GM20431 (cell line): ENCODE measurements around the gene TACC2.

Experiments used
- in situ Hi-C: fragments of 300-500 bp; cut with MseI, MboI; formaldehyde crosslinking; loops from one replicate; pipeline ENCODE4 v1.15.0; 2020; ENCODE audit warnings: low sequenced_read_pairs; ENCODE audit not compliant: unreplicated experiment

TACC2 gene

DNA sequence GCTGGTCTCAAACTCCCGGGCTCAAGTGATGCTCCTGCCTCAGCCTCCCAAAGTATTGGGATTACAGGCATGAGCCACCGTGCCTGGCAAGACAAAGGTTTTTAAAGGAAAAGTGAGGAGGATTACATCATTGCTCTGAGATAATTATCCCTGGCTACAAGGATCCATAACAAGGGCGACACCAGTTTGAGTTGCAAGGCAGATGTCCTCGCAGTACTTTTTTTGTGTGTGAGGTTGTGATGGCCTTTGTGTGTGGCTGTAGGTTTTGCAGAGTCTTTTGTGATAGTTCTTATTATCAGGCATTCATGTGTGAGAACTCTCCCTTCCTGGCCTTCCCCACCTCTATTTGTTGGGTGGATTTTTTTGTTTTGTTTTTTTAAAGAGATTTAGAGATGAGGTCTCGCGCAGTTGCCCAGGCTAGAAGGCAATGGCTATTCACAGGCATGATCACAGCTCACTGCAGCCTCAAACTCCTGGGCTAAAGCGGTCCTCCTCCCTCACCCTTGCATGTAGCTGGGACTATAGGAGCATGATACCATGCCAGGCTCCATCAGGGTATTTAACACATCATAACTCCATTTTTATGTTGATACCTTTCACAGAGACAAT, 292.2 kb downstream of the TACC2 start:
- in situ Hi-C loops: no loop called here

DNA sequence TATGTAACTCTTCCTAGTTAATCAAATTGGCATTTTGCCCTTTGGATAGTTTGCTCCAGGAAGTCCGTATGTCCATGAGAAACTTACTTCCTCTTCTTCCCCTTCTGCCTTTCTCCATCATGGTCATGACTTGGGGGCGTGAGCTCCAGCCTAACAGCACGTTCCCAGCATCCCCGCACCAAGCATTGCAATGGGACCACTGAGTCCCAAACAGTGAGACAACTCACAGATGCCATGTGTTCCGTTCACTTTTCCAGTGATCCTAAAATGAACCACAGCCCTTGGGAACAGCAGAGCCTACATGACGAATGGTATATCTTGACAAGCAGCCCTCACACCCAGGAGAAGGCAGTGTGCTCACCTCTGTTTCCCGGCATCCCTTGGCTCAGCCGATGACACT, 292.8 kb downstream of the TACC2 start:
- in situ Hi-C loops: no loop called here

DNA sequence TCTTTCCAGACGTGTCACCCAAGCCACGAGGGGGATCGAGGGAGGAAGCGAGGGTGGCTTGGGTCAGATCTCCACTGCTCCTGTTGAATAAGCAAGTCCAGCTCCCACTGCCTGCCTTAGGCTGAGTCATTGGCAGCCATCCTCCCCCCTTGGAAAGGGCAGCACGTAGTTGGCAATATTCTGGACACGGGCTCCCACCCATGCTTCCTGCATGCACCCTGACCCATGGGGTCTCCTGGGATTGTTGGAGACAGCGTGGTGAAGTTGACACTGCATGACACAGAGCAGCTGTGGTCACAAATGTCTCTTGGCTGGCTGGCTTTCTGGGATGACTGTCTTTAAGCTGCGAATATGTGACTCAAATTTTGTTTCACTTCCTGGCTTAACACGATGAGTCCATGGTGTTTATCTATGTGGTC, 293.3 kb downstream of the TACC2 start:
- in situ Hi-C loops: no loop called here

DNA sequence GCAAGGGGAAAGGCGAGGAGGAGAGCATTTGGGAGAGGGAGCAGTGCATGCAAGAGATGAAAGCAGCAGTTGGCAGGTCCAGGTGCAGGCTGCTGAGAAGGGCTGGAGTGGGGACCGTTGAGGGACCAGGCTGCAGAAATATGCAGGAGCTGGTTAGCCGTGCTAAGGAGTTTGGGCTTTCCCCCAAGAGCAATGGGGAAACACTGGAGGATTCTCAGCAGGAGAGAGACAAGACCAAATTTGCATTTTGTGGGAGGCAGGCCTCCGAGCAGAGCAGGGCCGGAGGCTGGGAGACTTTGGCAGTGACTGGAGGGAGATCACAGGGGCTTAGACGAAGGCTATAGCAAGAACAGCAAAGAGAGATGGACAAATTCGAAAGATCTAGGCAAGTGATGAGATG, 293.9 kb downstream of the TACC2 start:
- in situ Hi-C loops: no loop called here

DNA sequence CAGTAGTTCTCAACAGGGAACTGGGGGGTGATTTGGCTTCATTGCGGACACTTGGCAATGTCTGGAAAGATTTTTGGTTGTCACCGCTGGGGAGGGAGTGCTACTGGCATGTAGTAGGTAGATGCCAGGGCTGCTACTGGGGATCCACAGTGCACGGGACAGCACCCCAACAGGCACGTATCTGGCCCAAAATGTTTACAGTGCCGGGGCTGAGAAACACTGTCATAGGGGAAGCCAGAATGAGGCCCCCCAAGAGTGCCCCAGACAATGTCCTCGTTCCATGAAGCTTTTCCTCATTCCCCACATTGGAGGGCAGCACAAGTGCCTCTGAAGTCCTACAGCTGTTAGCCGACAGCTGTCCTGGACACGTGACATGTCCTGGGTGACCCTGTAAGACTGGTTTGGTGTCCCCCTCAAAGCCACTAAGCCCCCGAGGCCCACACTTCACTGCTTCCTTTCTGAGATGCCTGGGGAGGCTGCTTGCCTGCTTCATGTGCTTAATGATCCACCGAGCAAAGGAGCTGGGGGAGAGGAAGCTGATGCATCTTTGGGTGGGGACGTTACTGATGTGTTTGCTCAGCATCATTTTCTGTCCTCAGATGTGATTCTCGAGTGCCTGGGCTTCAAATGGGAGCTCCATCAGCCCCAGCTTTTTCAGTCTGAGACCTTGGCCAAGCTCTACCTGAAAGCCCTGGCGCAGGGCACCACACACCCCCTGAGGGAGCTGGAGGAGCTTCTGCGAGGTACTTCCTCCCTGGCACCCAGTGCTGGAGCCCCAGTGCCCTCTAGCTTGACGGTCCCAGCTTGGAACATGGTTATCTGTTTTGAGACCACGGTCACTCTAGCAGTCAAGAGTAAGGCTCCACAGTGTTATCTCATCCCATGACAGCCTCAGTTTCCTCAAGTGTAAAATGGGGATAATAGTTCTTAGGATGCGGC, 296.8 kb downstream of the TACC2 start:
- in situ Hi-C loops: no loop called here

DNA sequence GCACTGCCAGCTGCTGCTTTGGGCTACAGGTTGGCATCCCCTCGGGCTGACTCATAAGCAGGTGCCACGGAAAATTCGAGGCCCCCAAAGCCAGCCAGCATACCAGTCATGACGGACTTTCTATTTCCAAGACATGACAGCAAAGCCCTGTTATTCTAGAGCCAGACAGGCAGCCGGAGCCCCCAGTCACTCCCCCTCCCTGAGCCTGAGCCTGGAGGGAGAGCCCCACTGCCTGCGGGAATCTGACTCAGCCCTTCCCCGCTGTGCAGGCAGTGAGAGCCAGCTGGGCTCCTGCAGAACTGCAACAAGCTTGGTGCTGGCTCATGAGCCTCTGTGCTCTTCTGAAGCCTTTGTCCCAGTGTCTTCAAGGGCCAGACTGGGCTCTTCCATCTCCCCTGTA, 297.9 kb downstream of the TACC2 start:
- in situ Hi-C loops: no loop called here

DNA sequence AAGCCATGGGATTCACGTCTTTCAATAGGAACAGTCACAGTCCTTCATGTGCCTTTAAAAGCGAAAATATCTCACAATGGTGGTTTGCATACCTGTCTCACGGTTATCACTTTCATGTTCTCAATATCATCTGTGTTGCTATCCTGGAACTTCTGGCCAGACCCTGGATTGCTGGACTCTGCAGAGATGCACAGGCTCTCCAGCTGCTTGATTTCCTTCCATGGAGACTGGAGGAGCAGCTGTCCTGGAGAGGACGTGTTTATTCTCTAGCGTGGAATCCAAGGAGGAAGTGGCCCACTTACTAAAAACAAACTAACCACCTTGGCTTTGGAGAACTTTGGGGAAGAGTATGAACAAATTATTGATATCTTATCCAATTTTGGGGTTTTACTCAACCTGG, 298.6 kb downstream of the TACC2 start:
- in situ Hi-C loops: no loop called here

DNA sequence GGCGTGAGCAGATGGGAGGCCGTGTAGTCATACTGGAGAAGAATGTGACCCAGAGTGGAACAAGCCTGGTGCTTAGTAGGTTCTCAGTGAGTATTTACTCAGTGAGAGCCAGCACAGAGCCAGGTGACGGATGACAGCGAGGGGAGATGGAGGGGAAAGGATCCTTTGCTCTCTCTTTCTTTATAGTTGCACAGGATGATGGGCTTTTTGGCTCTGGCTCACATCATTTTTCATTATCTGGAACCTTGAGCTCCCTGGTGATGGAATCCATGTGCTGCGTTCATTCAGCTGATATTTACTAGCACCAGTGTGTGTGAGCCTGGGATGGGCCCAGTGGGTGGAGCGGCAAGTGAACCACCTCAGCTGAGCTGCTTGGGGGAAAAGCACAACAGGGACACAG, 299.3 kb downstream of the TACC2 start:
- in situ Hi-C loops: no loop called here

DNA sequence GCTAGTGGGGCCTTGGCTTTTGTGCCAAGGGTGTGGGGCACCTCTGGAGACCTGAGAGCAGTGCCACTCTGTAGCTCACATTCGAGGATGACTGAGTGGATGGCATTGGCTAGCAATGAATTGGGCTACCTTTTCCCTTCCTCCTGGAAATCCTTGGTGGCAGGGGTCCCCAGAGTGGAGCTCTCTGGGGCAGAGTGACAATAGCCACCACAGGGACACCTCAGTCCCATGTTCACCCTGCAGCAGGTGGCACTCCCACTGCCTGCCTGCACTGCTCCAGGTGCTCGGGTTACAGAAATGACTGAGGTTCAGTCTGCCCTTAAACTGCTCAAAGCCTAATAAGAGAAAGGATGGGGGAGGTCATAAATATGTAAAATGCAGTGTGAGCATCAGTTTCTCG, 300.0 kb downstream of the TACC2 start:
- in situ Hi-C loops: no loop called here

DNA sequence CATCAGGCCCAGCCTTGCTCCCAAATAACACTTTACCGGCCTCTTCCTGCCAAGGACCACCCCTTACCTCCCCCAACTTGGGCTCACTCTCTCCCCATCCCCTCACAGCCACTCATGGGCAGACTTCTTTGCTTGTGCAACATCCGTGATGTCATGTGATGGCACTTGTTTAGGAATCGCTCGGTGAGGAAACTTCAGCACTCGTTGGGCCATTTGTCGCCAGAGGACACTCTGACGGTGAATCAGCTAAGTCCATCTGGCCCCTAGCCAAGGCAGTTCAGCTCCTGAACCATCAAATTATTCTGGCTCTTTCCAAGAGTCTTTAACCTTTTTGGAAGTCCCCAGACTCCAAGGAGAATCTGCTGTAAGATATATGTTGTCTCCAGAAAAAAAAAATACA, 301.4 kb downstream of the TACC2 start:
- in situ Hi-C loops: no loop called here

DNA sequence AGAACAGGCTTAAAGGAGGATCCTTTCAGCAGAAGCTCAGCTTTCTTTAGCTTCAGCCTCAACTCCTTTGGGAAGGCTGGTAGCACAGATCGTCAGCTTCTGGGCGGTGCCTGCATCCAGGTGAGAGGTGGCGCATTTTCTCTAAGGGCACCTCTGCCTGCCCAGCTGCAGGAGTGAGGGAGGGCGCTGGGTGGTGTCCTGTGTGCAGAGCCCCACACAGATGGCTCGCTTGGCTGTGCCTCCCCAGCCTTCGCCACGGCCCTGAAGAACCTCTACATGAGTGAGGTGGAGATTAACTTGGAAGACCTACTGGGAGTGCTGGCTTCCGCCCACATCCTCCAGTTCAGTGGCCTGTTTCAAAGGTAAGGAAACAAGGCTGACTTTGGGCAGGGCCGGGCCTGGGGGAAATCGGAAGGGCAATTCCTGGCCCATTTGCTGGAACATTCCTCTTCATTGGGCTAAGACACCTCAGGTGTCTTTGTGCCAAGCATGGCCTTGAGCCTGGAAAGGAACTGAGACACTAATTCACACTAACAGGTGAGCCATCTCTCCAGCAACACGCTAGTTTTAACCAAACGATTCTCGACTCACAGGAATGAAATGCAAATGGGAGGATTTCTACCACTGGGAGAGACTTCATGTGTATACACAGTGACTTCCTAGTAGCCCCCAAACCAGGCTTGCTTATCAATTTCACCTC, 302.0 kb downstream of the TACC2 start:
- in situ Hi-C loops: no loop called here

DNA sequence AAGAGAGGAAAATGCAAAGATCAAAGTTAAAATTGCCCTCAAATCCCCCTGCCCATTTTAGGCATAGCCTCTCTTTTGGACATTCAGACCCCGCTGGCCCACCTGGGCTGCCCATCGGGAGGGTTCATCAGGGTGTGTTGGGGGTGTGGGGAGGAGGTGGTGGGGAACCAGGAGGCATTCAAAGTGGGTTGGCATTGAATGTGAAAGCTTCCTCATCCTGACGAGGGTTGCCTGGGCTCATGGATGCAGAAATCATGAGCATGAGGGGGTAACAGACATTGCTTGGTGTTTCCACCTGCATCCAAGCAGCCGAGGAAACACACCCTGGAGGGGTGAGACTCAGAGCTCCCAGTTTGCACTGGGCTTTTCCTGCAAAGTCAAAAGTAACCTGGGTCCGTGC, 302.8 kb downstream of the TACC2 start:
- in situ Hi-C loops: no loop called here

DNA sequence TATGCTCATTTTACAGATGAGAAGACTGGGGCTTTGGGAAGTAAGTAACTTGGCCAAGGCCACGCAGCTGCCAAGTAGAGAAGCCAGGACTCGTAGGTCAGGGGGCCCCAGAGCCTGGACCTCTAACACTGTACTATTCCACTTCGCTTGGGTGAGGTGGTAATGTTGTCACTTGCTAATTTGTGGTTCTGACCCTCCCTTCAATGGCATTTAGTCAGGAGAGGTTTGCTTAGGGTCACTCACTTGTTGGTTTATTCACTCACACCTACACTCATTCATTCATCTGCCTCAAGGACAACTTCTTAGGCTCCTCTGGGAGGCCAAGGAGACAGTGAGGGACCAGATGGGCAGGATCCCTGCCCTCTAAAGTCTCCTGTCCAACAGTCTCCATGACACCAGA, 303.4 kb downstream of the TACC2 start:
- in situ Hi-C loops: no loop called here

DNA sequence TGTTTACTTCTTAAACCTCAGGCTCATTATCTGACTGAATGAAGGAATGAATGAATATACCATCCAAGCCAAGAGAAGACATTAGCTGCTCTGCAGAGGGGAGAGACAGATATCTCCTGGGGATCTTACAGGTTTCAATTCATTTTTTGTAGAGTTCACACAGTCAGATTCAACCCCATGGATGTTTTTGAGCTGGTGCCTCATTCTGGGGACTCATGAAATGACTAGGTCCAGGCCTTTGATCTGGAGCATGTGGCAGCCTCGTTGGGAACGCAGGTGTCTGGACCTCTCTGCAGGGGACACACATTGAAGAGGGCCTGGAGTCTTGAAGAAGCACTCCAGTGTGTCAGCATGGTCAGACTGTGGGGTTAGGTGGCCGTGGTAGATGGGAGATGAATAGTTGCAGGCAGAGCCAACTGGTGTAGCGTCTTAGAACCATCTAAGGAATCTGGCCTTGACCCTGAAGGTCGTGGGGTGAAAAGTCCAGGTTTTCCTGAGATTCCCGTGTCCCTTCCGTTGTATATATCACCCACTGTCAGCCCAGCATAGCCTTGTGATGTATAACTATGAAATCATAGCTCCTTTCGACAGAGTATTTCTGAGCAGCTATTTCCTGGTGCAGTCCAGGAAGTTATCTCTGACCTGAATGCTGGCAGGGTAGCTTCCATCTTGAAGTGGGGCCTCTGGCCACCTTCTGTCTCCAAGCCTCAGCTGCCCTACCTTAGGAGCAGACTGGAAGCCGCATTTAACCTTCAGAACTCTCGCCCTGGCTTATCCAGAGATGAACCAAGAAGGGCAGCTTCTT, 304.4 kb downstream of the TACC2 start:
- in situ Hi-C loops: no loop called here

DNA sequence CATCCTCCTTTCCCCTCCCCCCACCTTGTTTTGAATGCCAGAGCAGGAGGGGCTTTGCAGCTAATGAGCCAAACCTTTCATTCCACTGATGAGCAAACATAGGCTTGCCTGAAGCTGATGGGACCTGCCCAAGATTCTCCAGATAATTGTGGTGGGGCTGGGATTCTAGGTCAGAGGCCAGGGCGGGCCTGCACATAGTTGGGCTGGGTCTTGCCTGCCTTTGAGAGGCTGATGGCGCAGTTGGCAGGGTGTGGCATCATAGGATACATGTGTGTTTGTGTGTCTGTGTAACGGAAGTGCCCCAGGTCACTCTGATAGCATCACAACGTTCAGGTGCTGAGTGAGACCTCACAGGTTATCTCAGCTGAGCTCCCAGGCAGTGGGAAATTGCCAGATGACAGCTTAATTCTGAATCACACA, 305.0 kb downstream of the TACC2 start:
- in situ Hi-C loops: no loop called here

DNA sequence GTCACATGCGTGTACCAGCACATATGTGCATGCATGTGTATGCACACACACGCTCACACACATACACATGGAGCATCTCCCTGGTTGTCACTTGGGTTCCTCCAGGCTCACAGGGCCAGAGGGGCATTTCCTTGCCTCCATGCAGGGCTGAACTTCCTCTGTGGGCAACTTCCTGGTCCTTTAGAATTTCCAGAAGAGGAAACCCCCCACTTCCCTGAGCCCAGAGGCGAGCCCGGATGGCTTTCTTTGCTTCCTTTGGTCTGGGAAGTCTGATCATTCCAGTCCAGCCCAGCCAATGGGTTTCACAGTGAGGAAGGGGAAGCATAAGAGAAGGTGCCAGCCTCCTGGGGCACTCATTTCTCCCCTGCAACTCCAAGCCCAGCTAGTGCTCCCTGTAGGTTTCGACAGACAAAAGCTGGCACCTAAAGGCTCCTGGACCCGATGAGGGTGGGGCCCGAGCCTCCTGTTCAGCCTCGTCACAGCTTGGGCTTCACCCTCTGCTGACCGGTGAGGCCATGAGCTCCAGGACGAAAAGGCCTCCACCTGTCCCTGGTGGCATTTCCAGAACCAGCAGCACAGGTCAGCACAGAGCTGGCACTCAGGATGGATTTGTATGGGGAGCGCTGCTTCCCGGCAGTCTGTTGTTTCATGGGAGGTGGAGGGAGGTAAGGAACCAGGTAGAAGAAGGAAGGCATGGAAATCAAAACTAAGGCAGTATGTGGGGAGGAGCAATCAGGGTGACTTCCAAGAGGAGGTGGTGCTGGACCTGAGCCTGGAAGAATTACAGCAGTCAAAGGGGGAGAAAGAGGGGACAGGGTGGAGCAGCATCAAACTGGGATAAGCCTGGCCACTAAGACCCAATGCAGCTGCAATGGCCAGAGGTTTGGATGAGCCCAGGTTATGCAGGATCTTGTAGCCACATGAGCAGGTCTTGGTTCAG, 305.8 kb downstream of the TACC2 start:
- in situ Hi-C loops: no loop called here

DNA sequence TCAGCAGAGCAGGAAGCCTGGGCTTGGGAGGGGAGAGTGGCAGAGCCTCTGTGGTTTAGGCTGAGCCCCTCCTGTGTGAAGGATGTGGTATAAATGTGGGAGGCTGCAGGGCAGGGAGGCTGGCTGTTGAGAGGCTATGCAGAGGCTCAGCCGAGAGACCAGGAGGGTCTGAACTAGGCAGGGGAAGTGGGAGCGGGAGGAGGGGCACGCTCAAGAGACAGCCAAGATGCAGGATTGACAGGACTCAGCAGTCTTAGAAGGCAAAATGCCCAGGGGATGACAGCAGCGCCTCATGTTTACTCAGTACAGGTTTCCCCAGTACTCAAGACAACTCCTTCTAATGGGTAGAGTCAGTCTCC, 306.5 kb downstream of the TACC2 start:
- in situ Hi-C loops: no loop called here

DNA sequence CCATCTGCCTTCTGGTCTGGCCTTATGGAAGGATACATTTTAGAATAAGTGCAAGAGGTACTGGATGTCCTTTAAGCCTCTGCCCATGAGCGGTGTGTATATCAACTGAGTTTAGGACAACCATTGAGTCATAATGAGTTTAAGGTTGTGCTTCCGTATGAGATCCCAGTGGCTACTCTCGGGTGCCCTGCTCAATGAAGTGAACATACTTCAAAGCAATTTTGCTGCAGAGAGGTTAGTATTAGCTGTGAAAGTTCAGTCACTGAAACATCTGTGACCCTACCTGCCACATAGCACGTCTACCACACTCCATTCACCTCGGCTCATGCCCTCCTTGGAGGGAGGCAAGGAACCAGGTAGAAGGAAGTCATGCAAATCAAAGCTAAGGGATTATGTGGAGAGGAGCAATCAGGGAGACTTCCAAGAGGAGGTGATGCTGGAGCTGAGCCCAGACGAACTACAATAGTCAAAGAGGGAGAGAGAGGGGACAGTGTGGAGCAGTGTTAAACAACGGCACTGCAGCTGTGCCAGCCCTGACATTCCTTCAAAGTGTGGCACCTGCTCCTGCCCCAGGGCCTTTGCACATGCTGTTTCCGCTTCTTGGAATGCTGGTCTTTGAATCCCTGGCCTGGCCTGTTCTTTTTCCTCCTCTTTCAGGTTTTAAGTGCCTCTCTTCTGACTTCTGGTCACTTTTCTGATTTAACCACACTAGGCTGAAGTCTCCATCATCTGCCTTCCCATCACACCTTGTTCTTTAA, 307.6 kb downstream of the TACC2 start:
- in situ Hi-C loops: no loop called here

DNA sequence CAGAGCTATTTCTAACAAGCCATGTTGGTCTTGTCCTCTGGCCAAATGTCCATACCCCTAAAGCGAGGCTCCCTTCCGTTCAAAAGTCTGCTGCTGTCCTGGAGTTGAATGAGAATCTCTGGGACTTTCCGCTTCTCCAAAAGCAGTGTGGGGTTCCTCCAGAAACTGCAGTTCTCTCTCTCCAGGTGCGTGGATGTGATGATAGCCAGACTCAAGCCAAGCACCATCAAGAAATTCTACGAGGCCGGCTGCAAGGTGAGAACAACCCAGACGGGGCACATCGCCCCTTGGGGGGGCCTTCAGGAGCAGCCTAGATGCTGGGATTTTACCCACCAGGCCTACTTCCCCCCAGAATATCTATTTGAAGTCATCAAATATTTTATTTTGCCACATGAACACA, 308.6 kb downstream of the TACC2 start:
- in situ Hi-C loops: no loop called here
